GM21825 (cell line): ENCODE results near the gene CHST11.

Experiments used
- ATAC-seq: cut with Tn5 transposase; IDR thresholded peaks from one replicate; pipeline ENCODE4 v1.9.1; 2021; ENCODE audit warnings: mild to moderate bottlenecking, moderate library complexity; ENCODE audit not compliant: unreplicated experiment

Gene CHST11

GRCh38 chr12:104748356-104748755, 291.6 kb downstream of the CHST11 start:
- ATAC-seq = no peak

GRCh38 chr12:104748790-104749189, 292.0 kb downstream of the CHST11 start:
- ATAC-seq = no peak

DNA sequence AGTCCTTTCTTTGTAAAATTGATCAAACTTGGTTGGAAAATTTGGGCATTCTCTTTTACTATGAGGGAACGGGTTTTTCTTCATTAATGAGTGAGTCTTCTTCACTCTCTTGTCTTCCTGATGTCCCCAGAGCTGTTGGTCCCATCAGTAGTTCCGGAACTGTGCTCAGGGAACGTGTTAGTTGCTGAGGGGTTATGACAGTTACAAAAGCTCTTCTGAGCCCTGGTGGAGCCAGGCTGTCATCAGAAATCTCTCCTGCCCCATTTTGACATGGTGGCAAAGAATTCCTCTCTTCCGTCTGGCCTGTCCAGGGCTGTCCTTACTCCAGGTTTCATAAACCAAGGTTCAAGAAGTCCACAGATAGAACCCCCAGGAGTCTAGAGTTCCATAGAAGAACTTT, 292.8 kb downstream of the CHST11 start:
- ATAC-seq = no peak

DNA sequence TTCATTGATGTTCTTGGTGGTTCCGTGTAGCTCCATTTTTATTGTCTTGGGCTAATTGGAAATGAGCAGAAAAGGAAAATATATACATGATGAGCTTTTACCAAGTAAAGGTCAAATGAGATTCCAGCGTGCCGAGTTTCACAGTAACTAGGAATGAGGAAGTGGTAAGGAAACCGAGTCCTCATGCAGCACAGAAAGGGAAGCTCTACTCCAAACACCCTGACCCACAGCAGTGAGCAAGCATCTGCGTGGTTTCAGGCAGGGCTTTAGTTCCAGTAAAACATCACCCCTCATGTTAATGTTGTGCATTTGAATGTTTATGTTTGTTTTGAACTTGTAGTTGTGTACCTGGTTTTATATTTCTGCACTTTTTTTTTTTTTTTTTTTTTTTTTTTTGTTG, 293.3 kb downstream of the CHST11 start:
- peak; percentile 48 for ATAC-seq

GRCh38 chr12:104751120-104751519, 294.4 kb downstream of the CHST11 start:
- no peak for ATAC-seq

- ATAC-seq = peak; percentile 58
Measured at GRCh38 chr12:104751594-104751993, 294.8 kb downstream of the CHST11 start.

DNA sequence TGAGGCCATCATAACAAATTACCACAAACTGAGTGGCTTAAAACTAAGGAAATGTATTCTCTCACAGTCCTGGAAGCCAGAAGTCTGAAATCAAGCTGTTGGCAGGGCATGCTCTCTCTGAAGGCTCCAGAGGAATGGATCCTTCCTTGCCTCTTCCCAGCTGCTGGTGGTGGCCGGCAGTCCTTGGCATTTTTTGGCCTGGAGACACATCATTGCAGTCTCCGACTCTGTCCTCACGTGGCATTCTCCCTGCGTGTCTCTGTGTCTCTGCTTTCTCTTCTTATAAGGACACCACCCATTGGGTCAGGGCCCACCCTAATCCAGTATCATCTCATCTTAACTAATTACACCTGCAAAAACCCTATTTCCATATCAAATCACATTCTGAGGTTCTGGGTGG, 295.3 kb downstream of the CHST11 start:
- ATAC-seq = no peak

DNA sequence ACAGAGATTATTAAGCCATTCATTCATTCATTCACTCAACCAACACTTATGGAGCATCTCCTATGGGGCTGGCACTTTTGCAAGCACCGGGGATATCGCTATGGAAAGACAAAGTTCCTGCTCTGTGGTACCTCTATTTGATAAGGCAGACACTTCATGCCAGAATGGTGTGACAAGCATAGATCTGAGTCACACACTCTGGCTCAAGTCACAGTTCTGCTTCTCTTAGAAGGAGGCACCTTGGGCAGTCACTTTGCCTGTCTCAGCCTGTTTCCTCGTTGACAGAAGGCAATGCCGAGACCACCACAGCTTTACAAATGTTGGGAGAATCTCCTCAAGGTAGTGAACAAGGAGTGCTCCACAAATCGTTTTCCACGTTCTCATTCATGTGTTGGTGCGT, 296.1 kb downstream of the CHST11 start:
- ATAC-seq = no peak

GRCh38 chr12:104756901-104757300, 300.2 kb downstream of the CHST11 start:
- ATAC-seq = no peak

- ATAC-seq = no peak
Measured at GRCh38 chr12:104758771-104759170, 302.0 kb downstream of the CHST11 start.

DNA sequence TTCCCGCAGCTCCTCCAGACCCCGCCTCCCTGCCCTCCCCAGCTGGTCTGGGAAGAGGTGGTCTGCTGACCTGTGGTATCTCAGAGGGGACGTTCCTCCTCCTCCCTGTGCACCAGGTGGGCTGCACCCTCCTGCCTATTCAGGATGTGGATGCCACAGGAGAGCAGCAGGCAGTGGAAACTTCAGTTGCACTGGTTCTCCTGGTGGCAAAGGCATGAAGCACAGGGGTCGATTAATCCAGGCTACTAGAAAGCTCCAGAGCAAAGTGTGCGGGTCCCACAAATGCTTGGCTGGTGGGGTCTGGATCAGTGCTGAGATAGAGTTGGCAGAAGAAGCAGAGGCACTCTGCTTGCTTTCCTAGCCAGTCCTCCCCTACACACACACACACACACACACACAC, 304.3 kb downstream of the CHST11 start:
- no peak for ATAC-seq

- ATAC-seq = no peak
Measured at GRCh38 chr12:104761611-104762010, 304.9 kb downstream of the CHST11 start.

GRCh38 chr12:104763168-104763805, 306.5 kb downstream of the CHST11 start:
- peak; percentile 46 for ATAC-seq

DNA sequence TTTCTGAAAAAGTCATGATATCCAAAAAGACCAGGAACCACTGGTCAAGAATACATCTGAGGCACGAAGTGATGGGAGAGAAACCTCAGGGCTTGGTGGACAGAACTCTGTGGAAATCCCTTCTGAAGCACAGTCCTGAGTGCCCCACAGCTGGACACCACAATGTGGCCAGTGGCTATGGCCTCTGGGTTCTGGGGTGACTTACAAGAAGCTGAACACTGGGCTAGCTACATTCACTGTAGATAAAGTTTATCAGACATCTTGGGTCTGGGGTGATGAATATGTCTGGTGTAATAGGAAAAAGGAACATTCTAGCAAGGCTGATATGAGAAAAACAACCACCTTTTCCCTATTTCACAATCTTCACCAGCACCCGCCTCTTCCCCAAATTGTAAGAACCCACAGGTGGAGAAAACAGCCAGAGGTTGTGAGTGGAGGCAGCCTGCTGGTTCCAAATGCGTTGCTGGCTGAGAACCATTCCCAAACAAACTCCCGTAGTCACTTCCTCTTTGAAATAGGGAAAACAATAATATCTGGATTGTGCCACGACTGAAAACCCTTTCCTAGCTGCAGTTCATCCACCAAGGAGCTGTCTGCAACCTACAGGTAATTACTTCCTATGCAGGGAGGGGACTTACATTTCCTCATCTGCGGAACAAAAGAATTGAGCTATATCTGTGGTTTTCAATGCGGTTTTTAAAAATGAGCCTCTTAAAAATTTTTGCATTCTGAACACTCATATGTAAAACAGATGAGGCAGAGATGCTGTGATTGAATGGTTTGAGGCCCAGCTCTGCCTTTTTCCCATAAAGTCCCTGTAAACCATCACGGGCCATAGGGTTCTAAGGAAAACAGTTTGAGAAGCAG, 307.7 kb downstream of the CHST11 start:
- ATAC-seq = peak; percentile 51

GRCh38 chr12:104767261-104767660, 310.5 kb downstream of the CHST11 start:
- no peak for ATAC-seq

- no peak for ATAC-seq
Measured at GRCh38 chr12:104768033-104768432, 311.3 kb downstream of the CHST11 start.

DNA sequence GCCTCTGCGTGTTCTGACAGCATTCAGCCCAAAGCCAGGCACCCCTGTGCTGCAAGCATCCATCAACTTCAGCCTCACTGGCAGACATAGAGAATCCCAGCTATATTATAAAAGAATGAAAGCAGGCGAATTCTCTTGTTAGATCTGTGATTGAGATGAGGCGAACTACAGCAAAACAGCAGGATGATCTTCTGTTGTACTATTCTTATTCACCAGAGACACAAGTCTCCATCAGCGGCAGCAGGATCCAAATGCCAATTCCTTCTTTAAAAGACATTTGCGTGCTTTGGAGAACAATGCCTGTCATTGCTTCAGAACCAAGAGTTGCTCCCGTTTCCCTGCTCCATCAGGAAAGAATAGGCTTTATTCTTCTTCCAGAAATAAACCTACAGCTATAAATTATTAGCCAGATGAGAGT, 312.4 kb downstream of the CHST11 start:
- no peak for ATAC-seq

GRCh38 chr12:104772336-104772735, 315.6 kb downstream of the CHST11 start:
- ATAC-seq = no peak

- ATAC-seq = no peak
Measured at GRCh38 chr12:104775731-104776231, 319.0 kb downstream of the CHST11 start.

DNA sequence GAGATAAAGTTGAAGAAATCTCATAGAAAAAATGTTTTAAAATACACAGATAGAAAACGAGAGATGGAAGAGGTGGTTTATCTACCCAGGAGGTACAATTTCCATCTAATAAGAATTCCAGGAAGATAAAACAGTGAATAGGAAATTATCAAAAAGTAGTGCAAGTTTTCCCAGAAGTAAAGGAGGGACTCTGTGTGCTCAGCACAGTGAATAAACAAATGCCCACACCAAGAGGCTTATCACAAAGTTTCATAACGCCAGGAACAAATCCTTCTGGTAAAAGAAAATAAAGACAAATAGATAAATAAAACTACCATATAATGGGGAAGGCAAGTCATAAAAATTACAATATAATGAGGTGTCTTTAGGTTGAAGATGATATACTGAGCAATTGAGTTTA, 322.4 kb downstream of the CHST11 start:
- no peak for ATAC-seq

DNA sequence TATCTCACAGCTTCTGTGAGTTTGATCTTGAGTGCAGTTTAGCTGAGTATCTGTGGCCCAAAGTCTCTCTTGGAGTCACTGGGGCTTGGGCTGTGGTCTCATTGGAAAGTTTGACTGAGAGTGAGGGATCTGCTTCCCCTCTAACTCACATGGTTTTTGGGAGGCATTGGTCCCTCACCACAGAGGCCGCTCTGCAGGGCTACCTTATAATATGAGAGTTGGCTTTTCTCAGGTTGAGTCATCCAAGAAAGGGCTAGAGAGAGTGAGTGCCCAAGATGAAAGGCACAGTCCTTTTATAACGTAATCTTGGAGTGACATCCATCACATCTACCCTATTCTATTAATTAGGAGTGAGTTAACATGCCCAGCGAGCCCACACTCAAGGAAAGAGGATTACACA, 325.5 kb downstream of the CHST11 start:
- no peak for ATAC-seq

- ATAC-seq = no peak
Measured at GRCh38 chr12:104784592-104784991, 327.8 kb downstream of the CHST11 start.
